GM21360 (cell line): ENCODE data around the gene CNBD2.
"Not testable (repeated sequence)": the region's sequence is repeated elsewhere in the genome, so short reads cannot be mapped to it uniquely, and the experiment has no call there.

Source experiments
- ATAC-seq: cut with Tn5 transposase; IDR thresholded peaks from one replicate; pipeline ENCODE4 v1.9.1; 2021; ENCODE audit warnings: mild to moderate bottlenecking, moderate library complexity; ENCODE audit not compliant: unreplicated experiment

Gene CNBD2

DNA sequence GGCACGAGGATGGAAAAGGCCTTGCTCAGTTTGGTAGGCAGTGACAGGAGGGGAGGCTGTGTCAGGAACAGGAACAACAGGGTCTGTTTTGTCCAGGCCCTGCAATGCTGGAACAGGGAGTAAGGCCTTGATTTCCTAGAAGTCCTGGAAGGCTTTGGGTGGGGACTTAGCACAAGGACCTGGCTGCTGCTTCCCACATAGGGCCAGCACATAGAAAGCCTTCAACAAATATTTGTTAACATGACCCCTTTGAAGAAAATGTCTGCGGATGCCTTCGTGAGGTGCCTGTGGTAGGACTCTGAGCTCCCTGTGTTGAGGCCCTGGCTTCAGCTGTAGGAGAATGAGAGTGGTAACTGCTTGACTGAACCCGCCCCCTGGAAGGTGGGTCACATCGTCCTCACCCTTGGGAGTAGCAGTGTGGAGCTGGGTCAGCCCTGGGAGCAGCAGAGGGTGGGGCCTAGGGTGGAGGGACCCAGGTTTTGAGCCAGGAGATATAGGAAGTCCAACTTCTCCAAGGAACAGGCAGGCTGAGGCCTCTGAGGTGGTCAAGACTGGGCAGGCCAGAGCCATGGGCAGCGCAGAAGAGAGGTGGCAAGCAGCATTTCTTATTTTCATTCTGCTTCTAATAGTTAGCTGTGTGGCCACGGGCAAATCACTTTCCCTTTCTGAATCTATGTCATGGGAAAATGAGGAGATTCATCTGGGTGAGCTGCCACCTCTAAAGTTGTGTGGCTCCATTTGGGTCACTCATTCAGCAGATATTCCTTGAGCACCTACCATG is 50.0 kb downstream of the CNBD2 start:
- no peak for ATAC-seq

DNA sequence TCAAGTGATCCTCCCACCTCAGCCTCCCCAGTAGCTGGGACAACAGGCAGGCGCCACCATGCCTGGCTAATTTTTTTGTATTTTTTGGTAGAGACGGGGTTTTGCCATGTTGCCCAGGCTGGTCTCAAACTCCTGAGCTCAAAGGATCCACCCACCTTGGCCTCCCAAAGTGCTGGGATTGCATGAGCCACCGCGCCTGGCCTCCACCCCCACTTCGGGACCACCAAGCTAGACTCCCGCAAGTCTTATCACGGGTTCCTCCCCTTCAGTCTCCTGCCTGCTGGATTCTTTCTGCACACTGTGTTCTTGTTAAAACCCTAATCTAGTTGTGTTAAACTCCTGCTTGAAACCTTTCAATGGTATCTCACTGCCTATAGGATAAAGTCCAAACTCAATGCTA is 57.7 kb downstream of the CNBD2 start:
- not testable (repeated sequence) for ATAC-seq

DNA sequence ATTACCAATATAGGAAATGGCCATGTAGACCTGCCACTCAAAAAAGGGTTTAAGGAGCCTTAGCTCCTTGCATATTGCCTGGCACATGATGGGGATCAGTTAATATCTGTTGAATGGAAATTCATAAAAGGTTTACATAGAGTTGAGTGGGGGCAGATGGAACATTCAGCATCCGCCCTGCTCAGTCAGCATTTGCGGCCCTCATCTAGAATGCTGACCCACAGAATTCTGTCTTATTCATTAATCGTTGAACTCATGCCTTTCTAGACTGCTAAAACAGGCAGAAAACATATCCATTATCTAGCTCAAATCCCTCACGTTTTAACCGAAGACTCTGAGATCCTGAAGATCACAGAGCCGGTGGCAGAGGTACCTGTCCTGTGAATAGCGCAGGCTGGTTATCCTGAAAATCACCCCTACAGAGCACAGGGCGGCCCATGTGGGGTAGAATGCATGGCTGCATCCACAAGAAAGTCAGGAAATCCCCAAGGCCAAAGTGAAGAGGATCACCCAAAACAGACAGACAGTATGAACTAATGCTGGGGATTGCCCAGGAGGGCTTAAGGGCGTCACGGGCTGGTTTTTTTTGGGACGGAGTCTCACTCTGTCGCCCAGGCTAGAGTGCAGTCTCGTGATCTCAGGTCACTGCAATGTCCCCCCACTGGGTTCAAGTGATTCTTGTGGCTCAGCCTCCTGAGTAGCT is 59.9 kb downstream of the CNBD2 start:
- no peak for ATAC-seq

DNA sequence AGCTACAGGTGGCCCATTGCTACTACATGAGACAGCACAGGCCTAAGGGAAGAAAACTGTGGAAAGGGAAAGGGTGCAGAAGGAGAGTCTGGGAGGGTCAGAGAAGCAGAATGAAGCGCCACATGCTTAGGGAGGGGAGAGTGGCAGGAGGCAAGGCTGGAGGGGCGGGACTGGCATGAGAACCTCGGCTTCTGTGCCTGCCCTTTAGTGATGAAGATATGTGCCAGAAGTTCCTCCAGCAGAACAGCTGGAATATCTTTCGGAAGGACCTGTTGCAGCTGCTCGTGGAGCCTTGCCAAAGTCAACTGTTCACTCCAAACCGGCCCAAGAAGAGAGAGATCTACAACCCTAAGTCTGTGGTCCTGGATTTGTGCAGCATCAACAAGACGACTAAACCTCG is 61.8 kb downstream of the CNBD2 start:
- ATAC-seq = no peak

DNA sequence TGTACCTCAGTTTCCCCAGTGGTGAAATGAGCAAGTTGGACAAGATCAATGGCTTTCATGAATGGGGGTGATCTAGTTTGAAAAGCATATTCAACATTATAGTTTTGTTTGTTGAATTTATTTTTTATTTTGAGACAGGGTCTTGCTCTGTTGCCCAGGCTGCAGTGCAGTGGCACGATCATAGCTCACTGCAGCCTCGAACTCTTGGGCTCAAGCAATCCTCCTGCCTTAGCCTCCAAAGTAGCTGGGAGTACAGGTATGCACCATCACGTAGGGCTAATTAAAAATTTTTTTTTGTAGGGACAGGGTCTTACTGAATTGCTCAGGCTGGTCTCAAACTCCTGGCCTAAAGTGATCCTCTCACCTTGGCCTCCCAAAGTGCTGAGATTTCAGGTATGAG is 63.4 kb downstream of the CNBD2 start:
- ATAC-seq = no peak

DNA sequence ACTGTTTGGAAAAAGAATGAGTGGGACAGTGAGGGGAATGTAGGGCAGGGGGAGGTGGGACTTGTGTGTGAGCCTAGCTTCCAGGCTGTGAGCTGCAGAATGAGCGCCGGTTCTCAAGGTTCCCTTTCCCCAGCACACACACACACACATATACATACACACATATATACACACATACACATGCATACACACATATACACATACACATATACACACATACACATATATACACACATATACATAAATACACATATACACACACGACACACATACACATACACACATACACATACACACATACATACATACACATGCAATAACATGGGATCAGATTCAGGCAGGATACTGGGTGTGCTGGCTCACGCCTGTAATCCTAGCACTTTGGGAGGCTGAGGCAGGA is 66.5 kb downstream of the CNBD2 start:
- no peak for ATAC-seq

DNA sequence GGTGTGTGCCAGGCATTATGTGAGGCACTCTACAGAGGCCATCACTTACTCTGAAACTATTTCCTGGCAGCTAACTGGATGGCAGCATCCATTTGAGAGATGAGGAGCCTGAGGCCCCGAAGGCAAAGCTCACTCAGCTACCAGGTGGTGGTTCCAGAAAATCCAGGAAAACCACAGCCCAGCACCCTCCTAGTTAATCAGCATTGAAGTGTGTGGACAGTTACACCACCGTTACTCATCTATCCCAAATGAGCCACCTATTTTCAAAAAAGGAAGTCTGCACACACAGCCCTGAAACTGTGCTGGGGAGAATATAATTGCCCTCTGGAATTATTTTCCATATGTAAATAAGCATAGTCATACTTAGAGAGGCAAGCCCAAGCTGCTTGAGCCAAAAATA is 67.4 kb downstream of the CNBD2 start:
- ATAC-seq = no peak

DNA sequence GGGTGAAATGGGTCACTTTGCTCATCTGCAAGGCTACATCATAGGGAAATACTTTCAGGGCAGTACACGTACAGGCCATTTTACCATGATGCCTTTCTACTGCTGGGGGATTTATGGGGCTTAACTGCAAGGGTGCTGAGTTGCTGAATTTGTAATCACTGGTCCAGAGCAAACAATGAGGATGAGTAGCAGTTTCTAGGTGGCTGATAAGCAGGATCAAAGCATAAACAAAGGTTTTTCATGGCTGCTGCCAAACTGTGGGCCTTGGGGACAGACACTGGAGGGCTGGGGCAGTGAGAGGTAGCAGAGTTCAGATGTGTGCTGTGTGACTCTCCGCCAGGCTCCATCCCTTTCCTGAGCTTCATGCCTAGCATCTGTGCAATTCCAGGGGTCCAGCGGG is 68.3 kb downstream of the CNBD2 start:
- no peak for ATAC-seq

DNA sequence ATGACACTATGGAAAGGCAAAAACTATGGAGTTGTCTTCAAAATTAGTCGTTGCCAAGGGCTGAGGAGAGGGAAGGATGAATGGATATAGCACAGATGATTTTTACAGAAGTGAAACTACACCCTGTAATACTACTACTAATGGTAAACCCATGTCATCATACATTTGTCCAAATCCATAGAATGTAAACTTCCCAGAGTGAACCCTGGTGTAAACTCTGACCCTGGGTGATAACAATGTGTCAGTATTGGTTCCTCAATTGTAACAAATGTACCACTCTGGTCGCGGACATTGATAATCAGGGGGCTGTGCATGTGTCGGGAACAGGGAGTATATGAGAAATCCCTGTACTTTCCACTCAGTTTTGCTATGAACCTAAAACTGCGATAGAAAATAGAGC is 72.2 kb downstream of the CNBD2 start:
- no peak for ATAC-seq

DNA sequence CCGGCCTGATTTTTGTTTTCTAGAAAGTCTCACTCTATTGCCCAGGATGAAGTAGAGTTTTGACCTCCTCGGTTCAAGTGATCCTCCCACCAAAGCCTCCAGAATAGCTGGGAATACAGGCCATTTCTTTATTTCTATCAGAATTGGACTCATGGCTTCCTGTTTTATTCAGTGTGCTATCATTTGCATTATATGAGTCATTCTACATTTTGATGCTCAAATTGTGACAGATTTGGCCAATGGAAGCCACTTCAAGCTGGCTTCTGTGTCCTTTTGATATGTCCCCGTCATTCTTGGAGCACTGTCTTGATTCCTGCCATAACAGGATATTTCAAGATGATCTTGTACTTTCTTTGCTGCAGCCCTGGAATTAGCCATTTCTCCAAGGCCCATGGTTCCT is 75.1 kb downstream of the CNBD2 start:
- no peak for ATAC-seq

DNA sequence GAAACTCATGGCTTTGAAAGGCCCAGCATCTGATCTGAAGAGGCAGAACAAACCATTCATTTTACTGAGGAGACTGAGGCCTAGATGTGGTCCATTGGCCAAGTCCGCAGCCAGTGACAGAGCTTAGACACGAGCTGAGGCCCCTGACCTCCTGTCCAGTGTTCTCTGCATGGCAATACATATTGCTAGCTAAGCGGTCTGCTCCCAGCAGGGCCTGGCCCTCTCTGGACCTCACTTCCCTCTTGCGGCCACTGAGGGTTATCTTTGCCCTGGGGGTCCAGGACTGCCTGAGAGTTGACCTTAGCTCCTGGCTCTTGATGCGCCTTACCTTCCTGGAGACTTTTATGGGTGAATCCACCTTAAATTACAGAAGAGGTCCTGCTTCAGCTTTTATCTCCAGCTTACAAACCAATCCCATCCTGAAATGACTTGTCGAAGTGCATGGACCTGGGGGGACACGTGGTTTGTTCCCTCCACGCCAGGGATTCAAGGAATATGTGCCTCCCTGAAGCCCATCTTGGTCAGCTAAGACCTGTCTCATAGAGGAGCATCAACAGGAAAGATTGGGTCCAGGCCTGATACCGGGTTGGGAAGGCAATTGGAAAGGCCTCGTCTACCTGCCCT is 75.6 kb downstream of the CNBD2 start:
- ATAC-seq = no peak

DNA sequence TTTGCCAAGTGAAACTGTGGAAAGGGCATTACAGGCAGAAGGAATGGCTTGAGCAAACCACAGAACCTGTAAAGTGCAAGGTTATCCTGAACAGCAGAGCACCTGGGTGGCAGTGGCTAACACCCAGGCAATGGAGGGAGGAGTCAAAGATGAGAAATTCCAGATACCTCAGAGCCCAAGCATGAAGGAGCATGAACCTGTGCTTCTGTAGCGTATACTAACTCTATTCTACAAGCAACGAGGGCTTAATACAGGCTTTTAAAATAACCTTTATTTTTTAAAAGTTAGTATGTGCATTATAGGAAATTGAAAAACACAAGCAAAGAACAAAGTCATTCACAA is 77.0 kb downstream of the CNBD2 start:
- ATAC-seq = no peak

DNA sequence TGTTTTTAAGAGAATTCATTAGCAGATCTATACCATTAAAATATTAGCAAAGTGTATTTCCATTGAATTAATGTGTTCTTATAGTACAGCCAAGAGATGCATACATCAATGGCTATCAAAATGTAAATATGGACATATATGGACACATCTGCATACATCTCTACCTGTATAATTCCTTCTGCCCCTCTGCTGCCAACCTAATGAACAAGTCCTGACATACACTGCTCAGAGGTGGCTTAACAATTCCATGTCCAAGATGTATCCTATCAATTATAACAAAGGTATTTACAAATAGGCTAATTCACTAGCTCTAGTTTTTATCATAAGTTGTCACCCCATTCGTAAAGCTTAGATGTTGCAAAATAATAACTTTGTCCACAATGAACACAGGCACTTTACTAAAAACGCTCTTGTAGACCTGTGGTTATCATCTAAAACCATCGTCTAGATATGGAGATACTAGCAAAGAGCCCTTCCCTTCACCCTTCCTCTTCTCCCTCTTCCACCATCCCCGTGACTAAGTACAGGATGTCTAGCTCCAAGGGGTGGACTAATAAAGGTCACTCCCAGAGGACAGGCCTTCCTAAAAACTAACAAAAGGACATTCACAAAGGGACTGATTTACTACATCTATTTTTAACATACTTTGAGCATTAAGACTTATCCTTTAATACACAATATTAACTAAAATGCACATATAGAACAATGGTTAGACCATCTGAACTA is 77.8 kb downstream of the CNBD2 start:
- ATAC-seq = not testable (repeated sequence)

DNA sequence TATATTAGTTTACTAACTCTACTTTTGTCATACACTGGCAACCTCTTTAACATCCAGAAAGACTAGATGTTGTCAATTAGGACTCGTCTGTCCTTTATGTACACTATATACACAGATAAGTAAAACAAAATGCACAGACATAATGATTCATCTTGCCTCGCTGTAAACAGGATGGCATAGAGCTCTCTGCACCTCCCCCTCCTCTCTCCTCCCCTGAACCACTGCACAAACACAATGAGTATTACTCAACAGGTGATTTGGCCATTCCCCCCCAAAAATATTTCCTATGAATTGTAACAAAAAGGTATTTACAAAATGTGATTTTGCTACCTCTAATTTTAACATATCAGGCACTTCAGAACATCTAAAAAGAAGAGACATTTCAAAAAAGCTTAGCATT is 81.0 kb downstream of the CNBD2 start:
- ATAC-seq = not testable (repeated sequence)

DNA sequence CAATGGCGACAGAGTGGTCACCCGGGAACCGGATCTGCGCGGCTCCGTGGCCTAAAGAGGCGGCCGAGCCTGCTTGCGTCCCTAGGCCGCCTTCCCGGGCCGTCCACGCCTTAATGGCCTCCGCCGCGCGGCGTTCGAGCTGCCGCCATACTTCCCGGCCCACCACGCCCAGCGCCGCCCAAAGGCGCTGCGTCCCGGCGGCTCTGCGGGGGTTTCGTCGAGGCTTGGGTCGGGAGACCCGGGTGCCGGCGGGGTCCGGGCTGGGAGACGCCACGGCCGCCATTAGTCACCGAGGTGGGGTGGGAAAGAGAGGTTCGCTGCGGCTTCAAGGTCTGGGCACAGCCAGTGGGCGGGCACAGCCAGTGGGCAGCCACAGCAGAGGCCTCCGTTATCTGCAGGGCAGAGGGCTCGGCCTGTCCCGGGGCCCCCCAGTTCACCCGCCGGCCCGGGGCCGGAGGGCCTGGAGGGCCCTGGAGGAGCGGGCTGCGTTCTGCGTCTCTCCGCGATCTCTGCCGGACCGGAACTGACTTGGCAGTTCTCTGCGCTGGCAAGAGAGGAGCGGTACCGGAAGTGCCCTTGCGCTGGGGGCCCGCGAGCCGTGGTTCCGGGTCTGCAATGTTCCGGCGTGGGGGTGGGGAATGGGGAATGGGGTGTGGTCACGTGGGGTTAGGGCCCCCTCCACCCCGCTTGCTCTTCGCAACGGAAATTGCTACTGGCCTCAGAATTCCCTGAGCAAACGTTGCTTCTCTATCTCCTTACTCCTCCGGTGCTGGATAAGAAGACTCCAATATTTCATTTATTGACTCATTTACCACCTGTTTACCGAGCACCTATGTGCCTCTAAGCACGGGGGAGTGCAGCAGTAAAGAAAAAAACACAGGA is 82.3 kb downstream of the CNBD2 start:
- ATAC-seq = peak; percentile 80

DNA sequence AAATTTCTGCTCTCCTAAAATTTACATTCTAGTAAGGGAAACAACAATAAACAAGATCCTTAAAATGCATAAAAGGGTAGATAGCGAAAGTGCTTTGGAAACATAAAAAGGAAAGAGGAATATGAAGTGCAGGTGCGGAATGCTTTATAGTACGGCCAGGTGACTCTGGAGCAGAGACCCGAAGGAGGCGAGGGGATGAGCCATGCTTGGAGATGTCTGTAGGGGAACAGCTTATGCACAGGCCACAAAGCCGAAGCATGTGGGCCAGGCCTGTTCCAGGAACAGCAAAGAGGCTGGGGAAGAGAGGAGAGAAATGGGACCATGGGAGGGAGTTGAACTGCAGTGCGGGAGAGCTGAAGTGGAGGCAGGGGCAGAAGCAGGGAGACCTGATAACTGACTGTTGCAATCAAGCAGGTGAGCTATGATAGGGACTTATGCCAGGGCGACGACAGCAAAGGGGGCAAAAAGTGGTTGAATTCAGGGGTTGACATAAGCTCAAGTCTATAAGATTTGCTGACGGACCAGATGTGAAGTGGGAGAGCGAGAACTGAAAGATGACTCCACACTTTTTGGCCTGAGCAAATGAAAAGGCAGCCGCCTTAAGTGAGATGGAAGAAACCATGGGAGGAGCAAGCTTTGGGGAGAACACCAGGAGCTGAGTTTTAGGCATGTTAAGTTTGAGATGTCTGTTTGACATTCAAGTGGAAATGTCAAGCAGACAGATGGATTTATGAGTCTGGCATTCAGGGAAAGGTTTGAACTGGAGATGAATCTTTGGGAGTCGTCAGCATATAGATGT is 83.1 kb downstream of the CNBD2 start:
- ATAC-seq = no peak

DNA sequence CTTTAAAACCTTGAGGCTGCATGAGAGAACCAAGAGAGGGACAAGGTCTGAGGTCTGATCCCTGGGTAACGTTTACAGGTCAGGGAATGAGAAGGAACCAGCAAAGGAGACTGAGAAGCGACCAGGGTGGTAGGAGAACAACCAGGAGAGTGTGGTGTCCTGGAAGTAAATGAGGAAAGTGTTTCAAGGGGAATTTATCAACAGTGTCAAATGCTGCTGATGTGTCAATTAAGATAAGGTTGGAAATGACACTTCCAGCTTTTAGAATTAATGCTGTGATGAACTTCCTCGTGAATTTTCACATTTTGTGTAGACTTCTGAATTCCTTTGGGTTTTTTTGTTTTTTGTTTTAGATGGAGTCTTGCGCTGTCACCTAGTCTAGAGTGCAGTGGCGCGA is 83.7 kb downstream of the CNBD2 start:
- no peak for ATAC-seq

DNA sequence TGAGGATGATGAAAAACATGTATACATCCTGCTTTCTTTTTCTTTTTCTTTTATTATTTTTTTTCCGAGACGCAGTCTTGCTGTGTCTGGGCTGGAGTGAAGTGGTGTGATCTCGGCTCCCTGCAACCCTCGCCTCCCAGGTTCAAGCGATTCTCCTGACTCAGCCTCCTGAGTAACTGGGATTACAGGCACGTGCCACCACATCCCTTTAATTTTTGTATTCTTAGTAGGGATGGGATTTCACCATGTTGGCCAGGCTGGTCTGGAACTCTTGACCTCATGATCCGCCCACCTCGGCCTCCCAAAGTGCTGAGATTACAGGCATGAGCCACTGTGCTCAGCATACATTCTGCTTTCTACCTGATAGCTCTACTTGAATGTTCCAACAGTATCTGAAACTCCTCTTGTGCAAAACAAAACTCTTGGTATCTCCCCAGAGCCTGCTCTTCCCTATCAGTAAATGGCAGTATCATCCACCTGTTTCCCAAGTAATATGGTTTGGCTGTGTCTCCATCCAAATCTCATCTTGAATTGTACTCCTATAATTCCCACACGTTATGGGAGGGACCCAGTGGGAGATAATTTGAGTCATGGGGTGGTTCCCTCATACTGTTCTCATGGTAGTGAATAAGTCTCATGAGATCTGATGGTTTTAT is 85.6 kb downstream of the CNBD2 start:
- not testable (repeated sequence) for ATAC-seq

DNA sequence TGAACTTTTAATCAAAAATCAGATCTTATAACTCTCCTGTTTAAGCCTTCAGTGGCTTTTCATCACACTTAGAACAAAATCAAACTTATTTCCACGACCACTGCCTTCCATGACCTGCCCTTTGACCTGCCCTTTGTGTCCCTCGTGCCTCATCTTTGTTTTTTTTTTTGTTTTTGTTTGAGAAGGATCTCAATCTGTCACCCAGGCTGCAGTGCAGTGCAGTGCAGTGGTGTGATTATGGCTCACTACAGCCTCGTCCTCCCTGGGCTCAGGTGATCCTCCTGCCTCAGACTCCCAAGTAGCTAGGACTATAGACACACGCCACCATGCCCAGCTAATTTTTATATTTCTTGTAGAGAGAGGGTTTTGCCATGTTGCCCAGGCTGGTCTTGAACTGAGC is 86.8 kb downstream of the CNBD2 start:
- ATAC-seq = no peak
